COLO668 (cell line): ENCODE results near the gene OSBPL10.
"Not testable (repeated sequence)": the region's sequence is repeated elsewhere in the genome, so short reads cannot be mapped to it uniquely, and the experiment has no call there.

Experiments used
- DNase-seq: peaks from one replicate; lab custom pipeline; 2025; ENCODE audit not compliant: unreplicated experiment; lab: John Stamatoyannopoulos, UW

The OSBPL10 gene

DNA sequence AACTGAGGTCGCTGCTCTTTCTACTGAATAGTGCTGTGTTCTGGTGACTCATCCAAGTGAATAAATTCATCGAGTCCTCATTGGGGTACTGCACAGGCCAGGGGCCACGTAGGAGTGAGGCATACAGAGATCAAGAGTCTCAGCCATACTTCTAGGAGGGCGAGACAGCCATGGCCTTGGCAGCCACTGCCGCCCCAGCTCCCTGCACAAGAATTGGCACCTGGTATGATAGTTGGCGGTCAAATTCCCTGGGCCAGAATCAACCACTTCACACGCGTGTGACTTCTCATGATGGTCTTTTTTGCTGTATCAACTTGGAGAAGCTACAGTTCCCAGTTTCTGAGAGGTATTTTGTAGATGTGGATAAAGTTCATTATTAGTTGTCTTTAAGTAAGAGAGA is 161.6 kb downstream of the OSBPL10 start:
- no peak for DNase-seq

DNA sequence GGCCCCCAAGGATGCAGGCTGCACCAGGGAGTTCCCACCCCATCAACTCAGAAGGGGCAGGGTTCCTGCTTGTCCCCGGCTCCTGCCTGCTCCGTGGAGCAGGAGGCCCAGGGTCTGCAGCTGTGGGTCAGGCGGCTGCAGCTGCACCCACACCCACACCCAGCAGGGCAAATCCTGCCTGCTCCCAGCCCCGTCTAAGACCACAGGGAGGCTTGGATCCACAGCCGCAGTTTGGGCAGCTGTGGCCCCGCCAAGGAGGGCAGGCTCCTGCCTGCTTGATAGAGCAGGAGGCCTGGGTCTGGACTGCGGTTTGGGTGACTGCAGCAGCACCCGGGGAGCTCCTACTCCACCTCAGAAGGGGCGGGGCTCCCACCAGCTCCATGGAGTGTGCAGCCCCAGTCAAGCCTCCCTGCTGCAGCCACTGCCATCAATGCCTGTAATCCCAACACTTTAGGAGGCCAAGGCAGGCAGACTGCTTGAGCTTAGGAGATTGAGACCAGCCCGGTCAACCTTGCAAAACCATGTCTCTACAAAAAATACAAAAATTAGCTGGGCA is 163.6 kb downstream of the OSBPL10 start:
- DNase-seq, result no peak

DNA sequence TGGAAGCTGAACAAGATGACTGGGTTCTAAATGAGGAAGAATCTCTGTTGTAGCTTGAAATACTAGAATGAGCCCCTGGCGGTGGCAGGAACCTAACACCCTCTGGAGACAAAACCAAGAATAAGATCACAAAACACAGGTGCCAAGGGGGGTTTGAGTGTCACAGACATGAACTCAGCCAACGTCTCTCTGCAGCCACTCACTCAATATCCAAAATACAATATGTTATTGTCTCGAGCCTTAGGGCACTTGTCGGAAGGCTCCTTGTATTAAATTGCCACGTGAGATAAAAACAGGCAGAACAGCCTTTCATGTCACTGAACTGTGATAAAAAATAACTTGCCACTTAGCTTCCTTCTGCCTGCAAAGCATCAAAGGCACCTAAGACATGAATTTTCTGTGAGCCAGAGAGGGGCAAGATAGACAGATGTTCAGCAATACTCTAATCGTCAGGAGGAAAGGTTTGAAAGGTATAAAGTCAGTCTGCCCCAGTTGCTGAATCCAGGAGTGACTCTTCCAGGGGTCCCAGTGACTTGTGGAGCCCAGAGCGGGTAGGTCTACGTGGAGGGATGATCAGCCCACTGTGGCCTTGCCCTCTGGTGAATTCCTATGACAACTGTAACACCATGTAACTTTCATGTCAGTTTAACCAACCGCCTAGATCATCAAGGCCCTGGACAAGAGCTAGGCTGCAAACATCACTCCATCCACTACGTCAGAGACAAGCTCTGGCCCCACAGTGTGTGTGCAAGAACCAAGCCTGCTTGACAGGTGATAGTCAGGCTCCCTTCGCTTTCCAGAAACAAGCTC is 165.2 kb downstream of the OSBPL10 start:
- no peak for DNase-seq

DNA sequence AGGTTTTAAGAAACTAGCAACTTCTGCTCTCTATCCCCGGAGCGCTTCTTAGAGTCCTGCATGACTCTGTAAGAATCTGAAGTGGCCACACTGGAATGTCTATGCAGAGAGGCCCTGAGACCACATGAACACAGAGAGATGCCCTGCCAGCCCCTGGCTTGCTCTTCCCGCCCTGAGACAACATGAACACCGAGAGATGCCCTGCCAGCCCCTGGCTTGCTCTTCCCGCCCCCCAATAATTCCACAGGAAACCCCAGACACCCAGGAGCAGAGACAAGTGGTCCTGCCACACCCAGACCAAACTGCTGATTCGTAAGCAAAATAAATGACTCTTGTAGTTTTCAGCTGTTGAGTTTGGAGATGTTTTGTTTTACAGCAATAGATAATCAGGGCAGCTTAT is 166.1 kb downstream of the OSBPL10 start:
- no peak for DNase-seq

DNA sequence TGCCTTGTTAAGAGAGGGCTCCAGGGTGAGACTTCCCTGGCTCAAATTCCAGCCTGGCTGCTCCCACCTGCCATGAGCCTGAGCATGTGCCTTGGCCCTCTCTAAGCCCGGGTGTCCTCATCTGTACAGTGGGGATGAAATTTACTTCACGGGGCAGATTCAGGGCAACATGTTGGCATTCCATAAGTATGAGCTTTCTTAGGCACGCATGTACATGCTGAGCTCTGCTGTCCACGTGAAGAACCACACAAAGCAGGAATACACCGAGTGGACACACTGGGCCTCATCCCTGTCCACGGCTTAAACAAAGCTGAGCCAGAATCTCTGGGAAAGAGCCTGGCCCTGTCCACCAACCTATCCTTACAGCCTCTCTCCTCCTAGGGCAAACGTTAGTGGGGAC is 167.4 kb downstream of the OSBPL10 start:
- DNase-seq, result no peak

DNA sequence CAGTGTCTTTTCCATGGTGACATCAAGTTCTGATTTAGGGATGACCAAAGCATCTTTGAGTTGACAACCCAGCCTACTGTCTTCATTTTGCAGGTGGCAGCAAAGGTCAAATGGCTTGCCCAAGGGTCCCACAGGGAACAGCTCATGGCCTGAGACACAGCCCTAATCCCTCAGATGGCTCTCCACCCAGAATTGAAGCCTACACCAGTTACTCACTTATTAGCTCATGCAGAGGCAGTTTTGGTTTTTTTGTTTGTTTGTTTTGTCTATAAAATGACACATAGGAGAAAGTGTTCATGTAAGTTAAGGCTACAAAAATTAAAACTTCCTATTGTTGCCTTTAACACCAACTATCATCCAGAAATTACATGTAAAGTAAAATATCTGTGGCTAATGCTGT is 167.9 kb downstream of the OSBPL10 start:
- DNase-seq, result no peak

DNA sequence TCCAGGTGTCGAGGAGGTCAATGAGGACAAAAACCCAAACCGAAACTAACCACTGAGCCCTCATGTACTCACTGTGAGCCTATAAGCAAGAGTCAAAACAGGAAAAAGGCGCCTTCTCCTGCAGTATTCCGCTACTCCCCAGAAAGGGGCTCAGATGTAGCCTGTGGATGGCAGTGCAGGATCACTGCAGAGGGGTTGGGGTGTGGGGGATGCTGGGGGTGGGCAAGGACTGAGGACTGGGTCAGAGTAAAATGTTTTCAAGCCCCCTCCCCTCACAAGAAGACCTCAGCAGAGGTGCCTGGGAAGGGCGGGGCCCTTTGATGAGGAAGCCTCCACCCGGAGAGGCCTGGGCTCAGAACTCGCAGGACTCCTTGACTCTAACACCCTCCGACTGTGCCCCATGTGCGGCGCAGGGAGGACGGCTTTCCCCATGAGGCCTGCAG is 170.1 kb downstream of the OSBPL10 start:
- no peak for DNase-seq

DNA sequence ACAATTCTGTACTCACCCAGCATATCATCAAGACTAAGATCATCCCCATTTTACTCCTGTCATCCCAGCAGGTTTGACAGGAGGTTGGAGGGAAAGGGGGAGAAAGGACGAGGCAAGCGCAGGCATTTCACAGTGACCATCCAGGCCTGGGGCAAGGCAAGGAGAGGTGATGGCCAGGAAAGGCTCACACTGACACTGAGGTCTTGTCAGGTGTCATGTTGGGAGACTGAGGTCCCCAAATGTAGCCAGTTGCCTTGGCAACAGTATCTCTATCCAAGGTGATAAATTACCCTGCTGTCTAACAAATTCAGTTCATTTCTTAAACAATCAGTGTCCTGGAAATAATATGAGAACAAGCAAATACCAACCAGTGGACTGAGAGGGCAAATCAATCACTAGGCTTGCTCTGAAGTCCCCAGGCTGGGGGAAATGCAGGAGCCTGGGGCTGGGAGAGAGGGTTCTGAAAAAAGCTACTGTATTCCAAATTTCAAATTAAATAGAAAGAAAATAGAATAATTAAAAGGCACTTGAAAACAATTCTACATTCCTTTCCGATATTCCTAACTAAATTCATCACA is 172.8 kb downstream of the OSBPL10 start:
- no peak for DNase-seq

DNA sequence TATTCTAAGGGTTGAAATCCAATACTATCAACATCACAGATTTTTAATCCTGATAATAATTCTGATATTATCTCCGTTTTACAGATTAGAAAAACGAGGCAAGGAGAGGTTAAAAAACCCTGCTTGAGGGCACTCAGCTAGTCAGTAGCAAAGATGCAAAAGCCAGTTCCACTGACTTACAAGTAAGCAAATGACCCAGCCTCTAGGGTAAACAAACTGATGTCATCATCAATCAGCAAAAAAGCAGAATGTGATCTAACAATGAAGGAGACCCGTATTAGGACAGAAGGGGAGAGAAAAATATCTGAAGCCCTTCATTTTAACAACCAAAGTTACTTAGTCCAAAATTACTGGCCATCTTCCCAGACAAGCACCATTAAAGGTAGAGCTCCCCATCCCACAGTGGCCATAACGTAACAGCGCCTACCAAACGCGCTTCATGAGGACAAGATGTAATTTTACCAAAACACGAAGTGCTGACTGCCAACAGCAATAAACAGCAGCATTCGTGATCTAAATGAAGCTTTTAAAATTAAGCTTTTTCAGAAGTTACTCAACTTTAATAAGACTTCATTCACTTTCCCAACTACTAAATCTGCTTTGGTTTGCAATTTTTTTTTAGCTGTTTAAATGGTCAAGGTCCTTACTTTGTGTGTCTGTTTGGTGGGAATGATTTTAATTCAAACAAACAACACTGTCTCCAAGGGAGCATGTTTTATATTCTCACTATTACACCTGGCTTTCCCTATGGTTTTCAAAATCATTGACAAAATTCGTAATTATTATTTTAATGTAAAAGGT is 176.6 kb downstream of the OSBPL10 start:
- no peak for DNase-seq

DNA sequence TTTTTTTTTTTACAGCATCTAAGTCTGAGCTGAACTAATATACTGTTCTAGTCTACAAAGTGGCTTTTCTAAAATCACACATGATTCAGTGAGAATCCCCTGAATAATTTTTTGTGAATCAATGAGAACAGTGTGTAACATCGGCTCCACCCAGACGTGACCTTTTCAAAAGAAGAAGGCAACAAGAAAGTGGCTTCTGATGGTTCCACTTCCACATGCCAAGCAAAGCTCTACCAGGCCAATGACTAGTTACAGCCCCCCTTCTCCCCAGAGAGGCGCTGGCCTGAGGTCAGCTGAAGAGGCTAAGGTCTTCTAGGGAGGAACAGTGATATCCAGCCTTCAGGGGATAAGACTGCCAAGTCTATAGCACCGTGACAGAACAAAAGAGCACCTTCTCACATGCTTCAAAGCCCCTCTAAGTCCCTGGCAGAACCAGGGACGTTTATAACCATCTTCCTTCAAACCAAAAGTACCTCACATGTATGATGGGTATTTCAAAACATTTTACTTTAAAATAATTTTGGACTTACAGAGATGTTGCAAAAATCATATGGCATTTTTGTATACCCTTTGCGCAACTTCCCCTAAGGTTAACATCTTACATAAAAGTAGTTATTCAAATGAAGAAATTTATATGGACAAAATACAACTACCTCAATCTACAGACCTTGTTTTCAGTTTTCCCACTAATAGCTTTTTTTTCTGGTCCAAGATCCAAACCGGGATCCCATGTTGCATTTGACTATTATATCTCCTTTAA is 177.9 kb downstream of the OSBPL10 start:
- DNase-seq, result no peak

DNA sequence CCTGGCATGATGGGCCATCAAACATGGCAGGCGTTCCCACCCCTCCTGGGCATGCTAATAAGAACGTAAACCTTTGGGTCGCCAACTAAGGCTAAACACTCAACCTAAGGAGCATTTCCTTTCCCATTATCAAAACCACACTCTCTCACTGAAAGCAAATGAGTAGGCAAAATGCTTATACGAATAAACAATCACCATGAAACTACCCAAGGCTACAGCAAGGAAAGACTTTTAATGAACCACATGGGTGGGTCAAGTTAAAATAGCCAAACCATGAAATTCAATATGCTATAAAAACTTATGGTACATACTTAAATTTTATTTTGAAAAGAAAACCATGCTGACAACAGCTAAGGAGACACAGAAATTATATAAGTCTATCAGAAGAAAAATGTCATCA is 180.6 kb downstream of the OSBPL10 start:
- DNase-seq, result no peak

DNA sequence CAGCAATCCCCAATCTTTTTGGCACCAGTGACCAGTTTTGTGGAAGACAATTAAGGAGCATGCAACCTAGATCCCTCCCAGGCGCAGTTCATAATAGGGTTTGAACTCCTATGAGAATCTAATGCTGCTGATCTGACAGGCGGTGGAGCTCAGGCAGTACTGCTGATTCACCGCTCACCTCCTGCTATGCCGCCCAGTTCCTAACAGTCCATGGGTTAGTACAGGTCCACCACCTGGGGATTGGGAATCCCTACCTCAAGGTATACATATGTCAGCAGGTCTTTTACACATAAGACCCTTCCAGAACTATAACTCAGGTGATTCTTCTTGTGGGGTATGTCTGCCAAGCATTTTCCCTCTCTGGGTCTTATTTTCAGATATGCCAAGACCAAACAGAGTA is 182.2 kb downstream of the OSBPL10 start:
- no peak for DNase-seq

DNA sequence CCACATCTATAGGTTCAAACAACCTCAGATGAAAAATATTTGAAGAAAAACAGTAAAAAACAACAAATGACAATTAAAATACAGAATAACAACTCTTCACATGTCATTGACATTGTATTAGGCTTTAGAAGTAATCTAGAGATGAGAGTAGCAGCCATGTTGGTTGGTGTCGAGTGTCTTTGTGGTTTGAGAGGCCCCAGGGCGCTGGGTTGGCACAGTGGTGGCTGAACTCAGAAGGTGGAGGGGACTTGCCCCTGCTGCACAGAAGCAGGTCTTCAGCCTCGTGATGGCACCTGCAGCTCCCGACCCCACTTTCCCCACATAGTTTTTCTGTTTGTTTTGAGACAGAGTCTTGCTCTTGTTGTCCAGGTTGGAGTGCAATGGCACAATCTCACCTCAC is 187.2 kb downstream of the OSBPL10 start:
- DNase-seq, result no peak

DNA sequence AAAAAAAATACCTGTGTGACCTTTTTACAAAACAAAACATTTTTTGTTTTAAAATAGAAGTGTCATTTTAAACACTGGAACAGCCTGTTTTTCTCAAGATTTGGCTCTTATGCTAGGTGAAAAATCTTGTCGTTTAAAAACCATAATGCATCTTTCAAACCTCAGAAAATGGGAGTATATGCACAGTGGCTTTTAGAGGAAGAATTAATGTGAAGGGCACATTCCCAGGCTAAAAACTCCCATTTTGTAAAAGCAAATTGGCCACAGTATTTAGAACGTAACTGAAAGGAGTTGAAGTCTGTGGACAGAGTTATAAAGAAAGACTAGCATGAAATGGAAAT is 190.0 kb downstream of the OSBPL10 start:
- no peak for DNase-seq

DNA sequence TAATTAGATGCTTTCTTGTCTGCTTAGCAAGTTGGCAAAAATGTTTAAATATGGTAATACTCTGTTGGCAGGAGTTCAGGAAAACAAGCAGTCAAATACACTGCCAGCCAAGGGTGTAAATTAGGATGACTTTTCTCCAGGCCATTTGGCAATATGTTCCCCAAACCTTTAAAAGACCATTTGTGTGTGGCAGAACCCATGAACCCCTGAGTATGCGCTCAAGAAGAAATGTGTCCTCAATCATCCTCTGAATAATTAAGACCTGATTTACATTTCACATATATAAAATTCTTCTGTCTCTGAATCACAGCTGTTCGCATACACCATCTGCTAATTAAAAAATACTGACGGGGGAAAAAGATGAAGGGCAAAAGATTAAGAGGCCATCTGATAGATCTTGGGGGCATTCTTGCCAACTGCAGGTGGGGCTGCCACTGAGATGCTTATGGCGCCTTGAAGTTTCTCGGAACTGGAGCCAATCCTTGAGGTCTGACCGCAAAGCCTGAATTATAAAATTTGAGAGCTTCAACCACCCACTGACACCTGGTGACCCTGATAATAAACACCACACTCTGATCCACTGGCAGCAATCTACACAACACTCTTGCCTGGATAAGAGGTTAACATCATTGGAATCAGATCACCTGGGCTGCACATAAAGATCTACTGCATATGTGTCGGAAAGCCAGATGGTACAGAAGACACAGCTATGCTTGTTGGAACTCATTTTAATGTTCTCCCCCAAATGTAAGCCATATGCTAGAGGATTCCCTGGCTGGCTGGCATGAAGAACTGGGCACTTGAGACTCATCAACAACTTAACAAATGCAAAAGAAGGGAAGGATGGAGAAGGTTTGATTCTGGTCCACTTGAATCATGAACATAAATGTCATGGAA is 190.6 kb downstream of the OSBPL10 start:
- DNase-seq, result no peak

DNA sequence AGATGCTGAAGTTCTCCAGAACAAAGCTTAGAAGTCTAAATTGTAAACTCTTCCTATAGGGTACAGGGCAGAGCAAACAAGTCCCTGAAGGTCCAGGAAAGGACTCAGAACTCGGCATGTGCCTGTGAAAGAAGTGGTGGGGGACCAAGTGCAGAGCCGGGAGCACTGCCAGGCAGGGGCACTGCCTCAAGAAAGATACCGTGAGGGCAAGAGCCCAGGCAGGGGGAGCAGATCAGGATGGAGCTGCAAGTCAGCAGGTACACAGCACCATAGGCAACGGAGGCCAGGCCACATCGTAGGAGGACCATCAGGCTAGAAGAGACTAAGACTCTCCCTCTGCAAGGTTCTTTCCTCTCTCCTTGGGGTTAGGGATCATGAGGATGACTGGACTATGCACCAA is 191.6 kb downstream of the OSBPL10 start:
- no peak for DNase-seq

DNA sequence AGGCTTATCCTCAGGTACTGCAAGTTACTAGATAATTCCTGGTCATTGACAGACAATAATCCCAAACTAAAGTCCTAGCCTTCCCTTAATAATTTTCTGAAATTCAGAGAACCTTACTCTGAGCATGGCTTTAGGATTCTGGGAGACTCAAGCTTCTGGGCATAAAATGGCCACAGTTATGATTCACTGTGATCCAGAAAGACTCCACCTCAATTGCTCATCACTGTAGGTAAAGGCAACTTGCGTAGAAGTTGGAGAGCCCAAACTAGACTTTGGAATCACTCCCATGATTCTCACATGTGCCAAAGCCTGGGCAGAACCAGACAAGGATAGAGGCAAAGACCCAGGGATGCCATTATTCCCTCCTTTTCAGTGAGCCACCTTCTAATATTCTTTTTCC is 195.3 kb downstream of the OSBPL10 start:
- no peak for DNase-seq

DNA sequence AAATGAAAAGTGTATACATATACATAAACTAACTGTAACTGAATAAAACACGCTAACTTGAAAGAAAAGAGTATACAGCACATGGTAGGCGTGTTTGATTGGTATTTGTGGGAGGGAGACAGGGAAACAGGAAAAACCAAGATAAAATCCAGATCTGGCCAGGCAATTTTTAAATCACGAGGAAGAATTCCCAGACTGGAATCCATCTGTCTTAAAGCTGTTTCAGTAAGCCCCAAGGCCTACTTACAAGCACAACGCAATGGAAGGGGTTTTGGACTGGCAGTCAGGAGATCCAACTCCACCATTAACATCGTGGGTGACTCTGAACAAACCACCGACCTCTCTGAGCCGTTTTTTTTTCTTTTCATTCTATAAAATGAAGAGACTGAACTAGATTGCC is 195.8 kb downstream of the OSBPL10 start:
- no peak for DNase-seq

DNA sequence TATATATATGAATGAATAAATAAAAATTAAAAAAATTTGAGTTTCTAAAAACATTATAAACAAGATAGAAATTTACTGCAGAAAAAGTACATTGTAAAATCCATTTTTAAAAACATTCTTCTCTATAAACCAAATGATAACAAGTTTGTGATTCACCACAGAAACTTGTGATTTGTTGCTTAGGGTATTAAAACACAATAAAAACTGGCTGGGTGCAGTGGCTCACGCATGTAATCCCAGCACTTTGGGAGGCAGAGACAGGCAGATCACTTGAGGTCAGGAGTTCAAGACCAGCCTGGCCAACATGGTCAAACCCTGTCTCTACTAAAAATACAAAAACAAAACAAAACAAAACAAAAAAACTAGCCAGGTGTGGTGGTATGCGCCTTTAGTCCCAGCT is 197.2 kb downstream of the OSBPL10 start:
- not testable (repeated sequence) for DNase-seq

DNA sequence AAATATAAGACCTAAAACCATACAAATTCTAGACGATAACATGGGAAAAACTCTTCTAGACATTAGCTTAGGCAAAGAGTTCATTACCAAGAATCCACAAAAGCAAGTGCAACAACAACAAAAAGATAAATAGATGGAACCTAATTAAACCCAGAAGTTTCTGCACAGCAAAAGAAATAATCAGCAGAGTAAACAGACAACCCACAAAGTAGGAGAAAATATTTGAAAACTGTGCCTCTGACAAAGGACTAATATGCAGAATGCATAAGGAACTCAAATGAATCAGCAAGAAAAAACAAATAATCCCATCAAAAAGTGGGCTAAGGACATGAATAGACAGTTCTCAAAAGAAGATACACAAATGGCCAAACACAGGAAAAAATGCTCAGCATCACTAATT is 198.8 kb downstream of the OSBPL10 start:
- DNase-seq, result not testable (repeated sequence)
